ENCODE results near the gene LYL1.

Gene LYL1

DNA sequence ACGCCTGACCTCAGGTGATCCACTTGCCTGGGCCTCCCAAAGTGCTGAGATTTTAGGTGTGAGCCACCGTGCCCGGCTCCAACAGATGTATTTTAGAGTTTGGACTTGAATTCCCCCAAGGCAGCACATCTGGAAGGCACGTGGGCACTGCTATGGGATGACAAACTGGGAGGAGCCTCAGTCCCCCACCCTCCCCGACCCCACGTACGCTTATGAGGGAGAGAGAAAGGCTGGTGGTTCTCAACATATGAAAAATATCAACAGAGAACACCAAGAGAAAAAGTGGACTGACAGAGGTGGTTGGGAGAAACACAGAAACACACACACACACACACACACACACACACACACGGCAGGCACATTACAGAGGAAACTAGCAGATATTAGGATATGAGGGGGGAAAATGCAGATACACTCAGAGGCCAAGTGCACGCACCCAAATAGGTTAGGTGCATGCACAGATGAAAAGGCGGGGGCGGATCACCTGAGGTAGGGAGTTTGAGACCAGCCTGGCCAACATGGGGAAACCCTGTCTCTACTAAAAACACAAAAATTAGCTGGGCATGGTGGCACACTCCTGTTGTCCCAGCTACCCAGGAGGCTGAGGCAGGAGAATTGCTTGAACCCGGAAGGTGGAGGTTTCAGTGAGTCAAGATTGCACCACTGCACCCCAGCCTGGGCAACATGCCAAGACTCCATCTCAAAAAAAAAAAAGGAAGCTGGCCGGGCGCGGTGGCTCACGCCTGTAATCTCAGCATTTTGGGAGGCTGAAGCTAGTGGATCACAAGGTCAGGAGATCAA lies 44.3 kb upstream of the LYL1 start:
- peak; percentile 67 for DNase-seq (ENCODE audit: low read depth)
- TF ChIP-seq, protein P1, sequence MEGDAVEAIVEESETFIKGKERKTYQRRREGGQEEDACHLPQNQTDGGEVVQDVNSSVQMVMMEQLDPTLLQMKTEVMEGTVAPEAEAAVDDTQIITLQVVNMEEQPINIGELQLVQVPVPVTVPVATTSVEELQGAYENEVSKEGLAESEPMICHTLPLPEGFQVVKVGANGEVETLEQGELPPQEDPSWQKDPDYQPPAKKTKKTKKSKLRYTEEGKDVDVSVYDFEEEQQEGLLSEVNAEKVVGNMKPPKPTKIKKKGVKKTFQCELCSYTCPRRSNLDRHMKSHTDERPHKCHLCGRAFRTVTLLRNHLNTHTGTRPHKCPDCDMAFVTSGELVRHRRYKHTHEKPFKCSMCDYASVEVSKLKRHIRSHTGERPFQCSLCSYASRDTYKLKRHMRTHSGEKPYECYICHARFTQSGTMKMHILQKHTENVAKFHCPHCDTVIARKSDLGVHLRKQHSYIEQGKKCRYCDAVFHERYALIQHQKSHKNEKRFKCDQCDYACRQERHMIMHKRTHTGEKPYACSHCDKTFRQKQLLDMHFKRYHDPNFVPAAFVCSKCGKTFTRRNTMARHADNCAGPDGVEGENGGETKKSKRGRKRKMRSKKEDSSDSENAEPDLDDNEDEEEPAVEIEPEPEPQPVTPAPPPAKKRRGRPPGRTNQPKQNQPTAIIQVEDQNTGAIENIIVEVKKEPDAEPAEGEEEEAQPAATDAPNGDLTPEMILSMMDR (IDR thresholded peaks at IDR 0.05; ENCODE audit: insufficient read depth, low read depth, low read length, missing control alignments) = no peak
- no peak overlapping the region for H3K4me3 ChIP-seq (ENCODE audit: low read length)

DNA sequence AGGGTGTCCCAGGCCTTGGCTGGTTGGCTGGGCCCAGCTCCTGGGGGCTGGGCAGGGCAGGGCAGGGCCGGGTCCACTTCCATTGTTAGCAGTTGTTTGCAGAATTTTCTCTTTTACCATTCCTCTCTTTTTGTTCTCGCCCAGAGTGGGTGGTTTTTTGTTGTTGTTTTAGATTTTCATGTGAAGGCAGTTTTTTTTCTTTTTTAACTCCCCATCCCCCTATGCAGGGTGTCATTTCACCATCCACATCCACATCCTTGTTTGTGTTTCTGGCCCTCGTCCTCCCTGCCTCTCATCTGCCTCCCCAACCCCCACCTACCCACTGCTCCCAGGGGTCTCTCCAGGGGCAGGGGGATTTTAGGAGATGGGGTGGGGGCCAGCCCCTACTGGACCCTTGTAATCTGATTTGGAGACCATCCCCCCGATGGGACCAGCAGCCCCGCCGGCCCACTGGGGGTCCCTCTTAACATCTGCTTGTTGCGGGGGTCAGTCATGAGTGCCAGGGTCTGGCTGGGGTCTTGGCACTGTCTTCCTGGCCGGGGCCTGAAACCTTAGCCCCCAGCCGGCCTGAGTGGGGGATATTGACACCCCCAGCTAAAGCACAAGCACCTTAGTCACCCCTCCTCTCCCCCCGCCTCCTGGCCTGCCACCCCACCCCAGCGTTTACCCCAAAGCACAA lies 37.1 kb upstream of the LYL1 start:
- TF ChIP-seq, protein P1 (IDR thresholded peaks at IDR 0.05; ENCODE audit: insufficient read depth, low read depth, low read length, missing control alignments) = no peak
- DNase-seq (ENCODE audit: low read depth) = no peak
- H3K4me3 ChIP-seq (ENCODE audit: low read length) = no peak overlapping the region

DNA sequence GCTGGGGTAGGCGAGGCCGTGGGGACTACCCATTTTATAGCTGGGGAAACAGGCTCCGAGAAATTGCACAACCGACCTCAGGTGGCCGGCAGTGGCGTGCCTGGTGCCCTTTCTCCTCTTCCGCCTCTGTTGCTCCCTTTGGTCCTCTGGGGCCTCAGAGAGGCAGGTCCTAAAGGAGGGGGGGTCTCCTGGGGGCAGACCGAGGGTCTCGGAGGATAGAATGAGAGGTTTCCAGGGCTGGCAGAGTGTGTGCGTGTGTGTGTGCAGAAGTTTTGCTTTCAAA lies 36.2 kb upstream of the LYL1 start:
- no peak overlapping the region for H3K4me3 ChIP-seq (ENCODE audit: low read length)
- DNase-seq (ENCODE audit: low read depth) = no peak
- TF ChIP-seq, protein P1 (IDR thresholded peaks at IDR 0.05; ENCODE audit: insufficient read depth, low read depth, low read length, missing control alignments) = no peak

DNA sequence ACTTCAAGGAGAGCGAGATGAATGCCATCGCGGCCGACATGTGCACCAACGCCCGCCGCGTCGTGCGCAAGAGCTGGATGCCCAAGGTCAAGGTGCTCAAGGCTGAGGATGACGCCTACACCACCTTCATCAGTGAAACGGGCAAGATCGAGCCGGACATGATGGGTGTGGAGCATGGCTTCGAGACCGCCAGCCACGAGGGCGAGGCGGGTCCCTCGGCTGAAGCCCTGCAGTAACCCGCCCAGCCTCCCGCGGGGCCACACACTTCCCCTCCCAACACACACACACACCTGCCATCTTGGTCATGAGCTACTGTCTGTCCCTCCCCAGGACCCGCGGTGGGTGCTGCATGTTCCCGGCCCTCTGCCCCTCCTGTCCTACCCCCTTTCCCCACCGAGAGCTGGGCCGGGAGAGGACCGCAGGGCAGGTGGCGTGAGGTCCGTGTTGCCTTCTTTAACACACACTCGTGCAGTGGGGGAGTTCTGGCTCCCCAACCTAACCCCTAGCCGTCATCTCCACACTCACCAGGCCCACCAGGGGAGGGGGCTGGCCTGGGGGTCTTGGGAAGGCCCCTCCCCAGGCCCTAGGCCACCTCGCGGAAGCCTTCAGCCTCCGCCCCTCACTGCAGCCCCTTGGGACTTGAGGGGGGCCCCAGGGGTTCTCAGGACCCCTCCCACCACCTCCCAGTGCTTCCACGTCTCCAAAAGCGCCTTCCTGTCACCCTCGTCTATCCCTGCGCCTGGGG lies 35.7 kb upstream of the LYL1 start:
- TF ChIP-seq, protein P1 (IDR thresholded peaks at IDR 0.05; ENCODE audit: insufficient read depth, low read depth, low read length, missing control alignments) = no peak
- H3K4me3 ChIP-seq (ENCODE audit: low read length) = no peak overlapping the region
- DNase-seq (ENCODE audit: low read depth) = no peak

DNA sequence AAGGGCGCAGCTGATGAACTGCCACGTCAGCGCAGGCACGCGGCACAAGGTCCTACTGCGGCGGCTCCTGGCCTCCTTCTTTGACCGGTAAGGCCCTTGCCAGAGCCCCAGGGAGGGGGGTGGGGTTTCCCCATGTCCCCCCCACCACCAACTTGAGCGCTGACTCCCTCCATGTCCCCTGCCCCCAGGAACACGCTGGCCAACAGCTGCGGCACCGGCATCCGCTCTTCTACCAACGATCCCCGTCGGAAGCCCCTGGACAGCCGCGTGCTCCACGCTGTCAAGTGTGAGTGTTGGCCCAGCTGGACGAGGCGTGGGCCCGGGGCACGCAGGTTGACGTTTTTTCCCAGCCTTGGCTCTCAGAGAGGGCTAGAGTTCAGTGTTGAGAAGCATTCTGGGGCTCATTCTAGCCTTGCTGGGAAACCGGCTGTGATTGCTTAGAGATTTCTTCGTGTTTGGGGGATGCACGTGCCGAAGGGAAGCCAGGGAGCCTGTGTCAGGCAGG lies 34.7 kb upstream of the LYL1 start:
- DNase-seq (ENCODE audit: low read depth) = no peak
- TF ChIP-seq, protein P1 (IDR thresholded peaks at IDR 0.05; ENCODE audit: insufficient read depth, low read depth, low read length, missing control alignments) = no peak
- H3K4me3 ChIP-seq (ENCODE audit: low read length) = no peak overlapping the region

DNA sequence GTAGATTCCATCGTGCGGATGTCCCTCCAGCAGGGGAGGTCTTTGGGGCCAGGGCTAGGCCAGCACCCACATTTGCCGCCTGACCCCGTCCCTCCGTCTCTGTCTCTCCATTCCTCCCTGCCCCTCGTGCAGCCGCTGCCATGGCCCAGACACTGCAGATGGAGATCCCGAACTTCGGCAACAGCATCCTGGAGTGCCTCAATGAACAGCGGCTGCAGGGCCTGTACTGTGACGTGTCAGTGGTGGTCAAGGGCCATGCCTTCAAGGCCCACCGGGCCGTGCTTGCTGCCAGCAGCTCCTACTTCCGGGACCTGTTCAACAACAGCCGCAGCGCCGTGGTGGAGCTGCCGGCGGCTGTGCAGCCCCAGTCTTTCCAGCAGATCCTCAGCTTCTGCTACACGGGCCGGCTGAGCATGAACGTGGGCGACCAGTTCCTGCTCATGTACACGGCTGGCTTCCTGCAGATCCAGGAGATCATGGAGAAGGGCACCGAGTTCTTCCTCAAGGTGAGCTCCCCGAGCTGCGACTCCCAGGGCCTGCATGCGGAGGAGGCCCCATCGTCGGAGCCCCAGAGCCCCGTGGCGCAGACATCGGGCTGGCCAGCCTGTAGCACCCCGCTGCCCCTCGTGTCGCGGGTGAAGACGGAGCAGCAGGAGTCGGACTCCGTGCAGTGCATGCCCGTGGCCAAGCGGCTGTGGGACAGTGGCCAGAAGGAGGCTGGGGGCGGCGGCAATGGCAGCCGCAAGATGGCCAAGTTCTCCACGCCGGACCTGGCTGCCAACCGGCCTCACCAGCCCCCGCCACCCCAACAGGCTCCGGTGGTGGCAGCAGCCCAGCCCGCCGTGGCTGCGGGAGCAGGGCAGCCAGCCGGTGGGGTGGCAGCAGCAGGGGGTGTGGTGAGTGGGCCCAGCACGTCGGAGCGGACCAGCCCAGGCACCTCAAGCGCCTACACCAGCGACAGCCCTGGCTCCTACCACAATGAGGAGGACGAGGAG lies 32.7 kb upstream of the LYL1 start:
- H3K4me3 ChIP-seq (ENCODE audit: low read length) = no peak overlapping the region
- TF ChIP-seq, protein P1 (IDR thresholded peaks at IDR 0.05; ENCODE audit: insufficient read depth, low read depth, low read length, missing control alignments) = no peak
- DNase-seq (ENCODE audit: low read depth) = no peak

All from epithelial cell of esophagus (primary cell).